Parathyroid adenoma (tissue), 2 donors: ENCODE results near the gene SH2D7.
A peak's percentile ranks its signal among the peaks of the same experiment; 100 is the strongest.

Experiments
- H2AFZ ChIP-seq: fragments of 300-600 bp; sonication (generic); one replicate; pipeline ENCODE4 v1.7.0; 2017; ENCODE audit warnings: antibody characterized with exemption, mild to moderate bottlenecking
- H3K27ac ChIP-seq: fragments of 300-600 bp; sonication (generic); one replicate; pipeline ENCODE4 v1.7.0; 2017
- H3K27me3 ChIP-seq: fragments of 300-600 bp; sonication (generic); one replicate; pipeline ENCODE4 v1.7.0; 2017; ENCODE audit warnings: low read length; ENCODE audit not compliant: control insufficient read depth, insufficient read depth
- H3K36me3 ChIP-seq: fragments of 300-600 bp; sonication (generic); one replicate; pipeline ENCODE4 v1.7.0; 2017; ENCODE audit warnings: low read length; ENCODE audit not compliant: control insufficient read depth, insufficient read depth
- H3K4me1 ChIP-seq: fragments of 300-600 bp; sonication (generic); one replicate; pipeline ENCODE4 v1.7.0; 2017; ENCODE audit warnings: control low read depth
- H3K4me2 ChIP-seq: fragments of 300-600 bp; sonication (generic); one replicate; pipeline ENCODE4 v1.7.0; 2017; ENCODE audit warnings: low read length
- H3K4me3 ChIP-seq: fragments of 300-600 bp; sonication (generic); one replicate; pipeline ENCODE4 v1.7.0; 2017; ENCODE audit warnings: low read depth, low read length
- H3K79me2 ChIP-seq: fragments of 300-600 bp; sonication (generic); one replicate; pipeline ENCODE4 v1.7.0; 2017; ENCODE audit warnings: control low read depth
- H3K9ac ChIP-seq: fragments of 300-600 bp; sonication (generic); one replicate; pipeline ENCODE4 v1.7.0; 2017; ENCODE audit warnings: mild to moderate bottlenecking
- H3K9me3 ChIP-seq: fragments of 300-600 bp; sonication (generic); one replicate; pipeline ENCODE4 v1.7.0; 2017; ENCODE audit warnings: low read length; ENCODE audit not compliant: control insufficient read depth
- TF ChIP-seq, protein P1 (sequence below): fragments of 300-600 bp; sonication (generic); IDR thresholded peaks from one replicate; pipeline ENCODE4 v1.7.0; 2017; ENCODE audit warnings: antibody characterized with exemption, mild to moderate bottlenecking
- donor health status: primary hyperparathyroidism.

The SH2D7 gene

DNA sequence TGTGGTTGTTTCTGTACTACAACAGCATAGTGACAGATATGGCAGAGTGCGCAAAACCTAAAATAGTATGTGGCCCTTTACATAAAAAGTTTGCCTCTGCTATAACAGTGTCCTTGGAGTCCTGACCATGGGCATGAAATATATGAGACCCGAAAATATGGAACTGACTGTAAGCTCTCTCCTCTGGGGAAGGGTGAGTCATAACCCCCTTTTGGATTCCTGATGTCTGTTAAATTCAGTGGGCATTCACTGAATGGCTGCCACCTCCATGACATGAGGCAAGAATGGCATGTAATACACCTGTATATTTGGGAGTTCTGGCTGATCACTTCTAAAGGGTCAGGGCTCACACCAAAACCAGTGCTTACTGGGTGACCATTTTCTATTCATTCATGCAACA lies 21.0 kb upstream of the SH2D7 start:
- Histone ChIP-seq H3K4me3 (no peak overlapping the region), H3K27ac (no peak overlapping the region), H3K9ac (no peak overlapping the region), H3K4me2 (no peak overlapping the region), H3K36me3 (no peaks in the 10 kb centered on the region), H3K4me1 (peaks cover 34% of the 10 kb centered on the region), H3K27me3 (no peaks in the 10 kb centered on the region), H3K9me3 (no peaks in the 10 kb centered on the region), H3K79me2 (peaks cover 8% of the 10 kb centered on the region), H2AFZ (no peak overlapping the region)
- TF ChIP-seq, protein P1, sequence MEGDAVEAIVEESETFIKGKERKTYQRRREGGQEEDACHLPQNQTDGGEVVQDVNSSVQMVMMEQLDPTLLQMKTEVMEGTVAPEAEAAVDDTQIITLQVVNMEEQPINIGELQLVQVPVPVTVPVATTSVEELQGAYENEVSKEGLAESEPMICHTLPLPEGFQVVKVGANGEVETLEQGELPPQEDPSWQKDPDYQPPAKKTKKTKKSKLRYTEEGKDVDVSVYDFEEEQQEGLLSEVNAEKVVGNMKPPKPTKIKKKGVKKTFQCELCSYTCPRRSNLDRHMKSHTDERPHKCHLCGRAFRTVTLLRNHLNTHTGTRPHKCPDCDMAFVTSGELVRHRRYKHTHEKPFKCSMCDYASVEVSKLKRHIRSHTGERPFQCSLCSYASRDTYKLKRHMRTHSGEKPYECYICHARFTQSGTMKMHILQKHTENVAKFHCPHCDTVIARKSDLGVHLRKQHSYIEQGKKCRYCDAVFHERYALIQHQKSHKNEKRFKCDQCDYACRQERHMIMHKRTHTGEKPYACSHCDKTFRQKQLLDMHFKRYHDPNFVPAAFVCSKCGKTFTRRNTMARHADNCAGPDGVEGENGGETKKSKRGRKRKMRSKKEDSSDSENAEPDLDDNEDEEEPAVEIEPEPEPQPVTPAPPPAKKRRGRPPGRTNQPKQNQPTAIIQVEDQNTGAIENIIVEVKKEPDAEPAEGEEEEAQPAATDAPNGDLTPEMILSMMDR: no peak

DNA sequence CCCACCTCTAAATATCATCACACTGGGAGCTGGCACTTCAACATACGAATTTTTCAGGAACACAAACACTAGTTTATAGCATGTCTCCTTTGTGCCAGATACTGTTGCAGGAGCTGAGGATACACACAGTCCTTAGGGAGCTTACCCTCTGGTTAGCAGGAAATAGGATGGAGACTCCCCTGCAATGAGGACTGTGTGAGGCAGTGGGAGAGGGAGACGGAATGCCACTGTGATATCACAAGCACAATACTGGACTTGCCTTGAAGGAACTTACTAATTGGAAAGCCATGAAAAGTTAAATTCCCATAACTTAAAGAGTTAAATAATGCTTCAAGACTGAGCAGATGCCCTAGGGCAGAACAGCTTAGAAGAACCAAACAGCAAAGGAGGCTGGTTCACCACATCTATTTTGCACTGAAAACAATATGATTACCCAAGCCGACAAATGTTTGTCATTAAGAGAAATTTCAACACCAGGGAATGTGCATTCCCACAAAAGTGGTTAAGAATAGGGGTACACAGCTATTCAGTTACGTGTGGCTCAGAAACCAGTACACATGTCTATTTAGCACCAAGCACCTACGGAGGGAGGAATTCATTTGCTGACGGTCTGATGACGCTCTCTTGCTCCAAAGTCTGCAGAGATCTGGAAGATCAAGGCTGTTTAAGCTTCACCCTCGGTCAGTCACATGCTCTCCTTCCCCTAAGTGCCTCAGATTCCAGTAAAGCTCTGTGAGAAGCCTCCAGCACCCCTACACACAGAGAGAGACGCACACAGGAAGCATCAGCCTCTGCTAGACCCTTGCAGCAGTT lies 20.1 kb upstream of the SH2D7 start:
- Histone ChIP-seq H3K27me3 (no peaks in the 10 kb centered on the region), H3K36me3 (no peaks in the 10 kb centered on the region), H3K4me3 (no peak overlapping the region), H3K4me2 (no peak overlapping the region), H3K79me2 (peaks cover 8% of the 10 kb centered on the region), H3K4me1 (peaks cover 28% of the 10 kb centered on the region), H3K9me3 (no peaks in the 10 kb centered on the region), H2AFZ (no peak overlapping the region), H3K9ac (no peak overlapping the region), H3K27ac (peak overlapping the region; percentile 44)
- TF ChIP-seq, protein P1: no peak

DNA sequence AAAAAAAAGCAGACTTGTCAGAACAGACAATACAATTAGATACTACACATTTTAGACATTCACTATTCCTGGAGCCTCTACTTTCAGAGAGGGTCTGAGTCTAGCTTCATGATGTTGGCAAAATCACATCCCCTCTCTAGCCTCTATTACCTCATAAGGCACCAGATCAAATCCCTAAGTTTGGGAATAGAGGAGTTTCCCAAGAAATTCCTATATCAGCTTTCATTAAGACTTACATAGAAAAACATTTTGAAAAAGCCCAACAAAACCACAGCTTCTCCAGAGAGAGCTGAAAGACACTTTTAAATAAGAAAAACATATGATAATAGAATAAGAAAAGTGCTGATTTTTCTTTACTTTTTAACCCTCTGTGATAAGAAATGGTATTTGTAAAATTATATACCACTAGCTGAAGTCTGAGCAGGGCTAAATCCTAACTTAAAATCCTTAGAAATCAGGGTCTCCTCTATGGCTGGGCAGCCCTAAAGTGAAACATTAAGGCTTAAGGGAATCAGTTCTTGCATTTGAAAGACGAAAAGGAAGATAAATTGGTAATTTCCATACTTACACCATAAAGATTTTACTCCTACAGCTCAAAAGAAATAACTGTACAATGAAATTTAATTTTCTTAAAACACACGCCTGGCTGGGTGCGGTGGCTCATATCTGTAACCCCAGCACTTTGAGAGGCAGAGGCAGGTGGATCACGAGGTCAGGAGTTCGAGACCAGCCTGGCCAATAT lies 19.1 kb upstream of the SH2D7 start:
- no peak overlapping the region for H3K4me2 ChIP-seq
- no peaks in the 10 kb centered on the region for H3K9me3 ChIP-seq
- H3K4me1 ChIP-seq: peaks cover 28% of the 10 kb centered on the region
- no peak overlapping the region for H2AFZ ChIP-seq
- H3K36me3 ChIP-seq: no peaks in the 10 kb centered on the region
- no peak overlapping the region for H3K4me3 ChIP-seq
- peaks cover 8% of the 10 kb centered on the region for H3K79me2 ChIP-seq
- TF ChIP-seq, protein P1: no peak
- H3K27ac ChIP-seq: peak overlapping the region; percentile 40
- H3K27me3 ChIP-seq: no peaks in the 10 kb centered on the region
- no peak overlapping the region for H3K9ac ChIP-seq

DNA sequence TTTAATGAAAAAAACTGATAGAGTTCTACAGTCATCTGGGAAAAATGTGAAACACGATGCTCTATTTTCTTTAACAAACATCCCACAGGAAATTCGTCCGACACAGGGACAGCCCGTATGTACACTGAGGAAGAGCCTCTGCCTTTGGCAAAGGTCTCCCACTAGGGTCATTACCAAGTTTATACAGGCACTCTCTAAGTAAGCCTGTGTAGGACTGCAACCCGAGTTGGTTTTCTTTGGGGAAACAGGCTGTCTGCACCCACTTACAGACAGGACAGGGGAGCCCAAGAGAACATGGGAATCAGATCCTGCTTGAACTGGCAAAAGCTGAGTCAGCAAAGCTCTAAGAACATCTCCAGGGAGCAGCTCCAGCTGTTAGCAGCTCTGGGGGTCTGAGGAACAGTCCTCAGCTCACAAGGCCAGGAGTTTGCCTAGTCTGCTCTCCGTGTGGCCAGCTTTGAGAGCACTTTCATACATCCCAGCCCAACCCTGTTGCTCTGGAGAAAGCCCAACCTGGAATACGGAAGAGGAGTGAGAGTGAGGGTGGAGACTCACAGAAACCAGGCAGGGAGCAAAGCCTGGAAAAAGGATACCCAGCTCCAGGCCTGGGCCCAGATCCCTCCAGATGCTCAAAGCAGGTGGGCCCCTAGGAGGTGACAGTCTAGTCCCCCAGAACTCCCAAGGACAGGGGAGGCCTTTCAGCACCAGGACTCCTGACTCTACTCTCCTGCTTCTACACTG lies 16.7 kb upstream of the SH2D7 start:
- peak overlapping the region; percentile 55 for H3K27ac ChIP-seq
- TF ChIP-seq, protein P1: no peak
- H3K4me1 ChIP-seq: peaks cover 7% of the 10 kb centered on the region
- no peaks in the 10 kb centered on the region for H3K9me3 ChIP-seq
- no peaks in the 10 kb centered on the region for H3K27me3 ChIP-seq
- H3K4me2 ChIP-seq: peak overlapping the region; percentile 74
- H3K9ac ChIP-seq: no peak overlapping the region
- H2AFZ ChIP-seq: no peak overlapping the region
- H3K36me3 ChIP-seq: no peaks in the 10 kb centered on the region
- peaks cover 6% of the 10 kb centered on the region for H3K79me2 ChIP-seq
- H3K4me3 ChIP-seq: peak overlapping the region; percentile 37
